CD4-positive, alpha-beta memory T cell (primary cell): ENCODE data around the gene ZNF236. TPM values are rescaled to one million over a fixed set of nuclear protein-coding genes. Genes with fewer than 3 reads are reported as not detected.
"Not testable (repeated sequence)": the region's sequence is repeated elsewhere in the genome, so short reads cannot be mapped to it uniquely, and the experiment has no call there.

Source experiments
- CTCF ChIA-PET: fragments of 350-600 bp; sonication (Branson Sonifier 250); formaldehyde crosslinking; loops from one replicate; lab custom pipeline; 2021; ENCODE audit warnings: inconsistent platforms; ENCODE audit not compliant: partially characterized antibody; lab: Charles Lee
- POLR2A ChIA-PET: fragments of 350-600 bp; sonication (Branson Sonifier 250); formaldehyde crosslinking; loops from one replicate; lab custom pipeline; 2021; ENCODE audit not compliant: partially characterized antibody; lab: Charles Lee
- DNase-seq, 5 donors: peaks; one replicate each; pipeline versions ENCODE4 v3.0.0 to v3.0.0-alpha.2; 2020 to 2022; ENCODE audit warnings: mixed read lengths in 1 of 5
- H3K27ac ChIP-seq: one replicate; pipeline ENCODE4 v1.7.0; 2013; ENCODE audit warnings: low read depth, low read length
- H3K27me3 ChIP-seq: 2 replicates; pipeline ENCODE4 v1.7.0; 2013; ENCODE audit warnings: mild to moderate bottlenecking, low read length, moderate library complexity; ENCODE audit not compliant: insufficient read depth
- H3K36me3 ChIP-seq: 2 replicates; pipeline ENCODE4 v1.7.0; 2013; ENCODE audit warnings: mild to moderate bottlenecking, low read length, moderate library complexity; ENCODE audit not compliant: insufficient read depth
- H3K4me1 ChIP-seq: 2 replicates; pipeline ENCODE4 v1.7.0; 2013; ENCODE audit warnings: mild to moderate bottlenecking, low read length, moderate library complexity; ENCODE audit not compliant: insufficient read depth
- H3K4me3 ChIP-seq, 2 donors: one replicate each; pipeline ENCODE4 v1.7.0; 2013; ENCODE audit warnings: low read length in 2 of 2, mild to moderate bottlenecking in 1 of 2
- H3K9me3 ChIP-seq, 2 donors: one replicate each; pipeline ENCODE4 v1.7.0; 2013; ENCODE audit warnings: low read length in 2 of 2, control low read depth in 1 of 2; ENCODE audit not compliant: control insufficient read depth in 1 of 2
- H3K27ac Mint-ChIP-seq, 7 donors: one replicate each; pipeline ENCODE4 v1.8.0; 2020 to 2021; ENCODE audit warnings: mixed read lengths in 7 of 7, mild to moderate bottlenecking in 6 of 7, inconsistent platforms in 3 of 7, moderate library complexity in 3 of 7
- H3K27me3 Mint-ChIP-seq, 2 donors: one replicate each; pipeline ENCODE4 v1.8.0; 2020 to 2021; ENCODE audit warnings: mixed read lengths in 2 of 2
- H3K36me3 Mint-ChIP-seq, 2 donors: one replicate each; pipeline ENCODE4 v1.8.0; 2020 to 2021; ENCODE audit warnings: mixed read lengths in 2 of 2, inconsistent platforms in 1 of 2, mild to moderate bottlenecking in 1 of 2
- H3K4me1 Mint-ChIP-seq, 4 donors: one replicate each; pipeline ENCODE4 v1.8.0; 2020 to 2021; ENCODE audit warnings: mixed read lengths in 4 of 4, mild to moderate bottlenecking in 1 of 4
- H3K4me3 Mint-ChIP-seq, 8 donors: one replicate each; pipeline ENCODE4 v1.8.0; 2020 to 2021; ENCODE audit warnings: mixed read lengths in 8 of 8, mild to moderate bottlenecking in 7 of 8, moderate library complexity in 6 of 8, inconsistent platforms in 3 of 8
- H3K9me3 Mint-ChIP-seq, 8 donors: one replicate each; pipeline ENCODE4 v1.8.0; 2020 to 2021; ENCODE audit warnings: mixed read lengths in 8 of 8, mild to moderate bottlenecking in 5 of 8, inconsistent platforms in 3 of 8, moderate library complexity in 1 of 8
- intact Hi-C: fragments of 100-400 bp; cut with micrococcal nuclease; formaldehyde crosslinking; loops from one replicate; pipeline ENCODE4 v1.15.1; 2023
- polyA plus RNA-seq, 2 donors: library from polyadenylated mRNA; unstranded; fragments of 300-500 nt; fragmentation: Illumina TruSeq; gene quantifications; one replicate each; pipeline ENCODE4 v1.2.3, GENCODE V29; 2021
- total RNA-seq, 2 experiments: library from RNA; stranded (reverse); gene quantifications; one replicate each; pipeline ENCODE4 v1.2.3, GENCODE V29; 2021

Gene ZNF236
- total and polyA plus RNA-seq, 4 experiments from 2014 or later = 2.0 to 29.1 (median 18.8) TPM

GRCh38 chr18:77016936-77017335 lies 194.6 kb downstream of the ZNF236 start:
- no peak overlapping the region for H3K4me3 Mint-ChIP-seq
- intact Hi-C loops = no loop called here
- Histone ChIP-seq H3K4me1 (no peaks in the 10 kb centered on the region), H3K4me3 (no peak overlapping the region), H3K27ac (no peak overlapping the region), H3K9me3 (no peaks in the 10 kb centered on the region), H3K36me3 (peaks cover 39% of the 10 kb centered on the region), H3K27me3 (no peaks in the 10 kb centered on the region)
- peaks cover 0 to 1% (median 0%) of the 10 kb centered on the region in 8 donors for H3K9me3 Mint-ChIP-seq
- POLR2A ChIA-PET = no interaction called here
- H3K27ac Mint-ChIP-seq = peak overlapping the region in 1 of 7 donors; percentile 4
- H3K27me3 Mint-ChIP-seq = no peaks in the 10 kb centered on the region
- H3K36me3 Mint-ChIP-seq = peaks cover 57 to 72% of the 10 kb centered on the region in 2 donors
- no peak for DNase-seq
- peaks cover 27 to 55% (median 39%) of the 10 kb centered on the region in 4 donors for H3K4me1 Mint-ChIP-seq
- CTCF ChIA-PET = interaction anchor here (1.3 kb wide), 1 partner anchor 33 kb away, joined by 3 read pairs; no protein-coding TSS in a partner anchor

- no peak overlapping the region for H3K27ac ChIP-seq
- H3K4me1 ChIP-seq = no peaks in the 10 kb centered on the region
- intact Hi-C loops = no loop called here
- CTCF ChIA-PET = interaction anchor here (1.1 to 1.3 kb wide), 2 partner anchors 17 to 34 kb away, joined by 3 read pairs; no protein-coding TSS in a partner anchor
- no peak overlapping the region for H3K4me3 ChIP-seq
- POLR2A ChIA-PET = no interaction called here
- DNase-seq = no peak
- H3K36me3 Mint-ChIP-seq = peaks cover 55 to 70% of the 10 kb centered on the region in 2 donors
- peaks cover 24 to 52% (median 37%) of the 10 kb centered on the region in 4 donors for H3K4me1 Mint-ChIP-seq
- no peak overlapping the region for H3K4me3 Mint-ChIP-seq
- no peaks in the 10 kb centered on the region for H3K9me3 ChIP-seq
- peak overlapping the region in 2 of 7 donors; percentile 4 to 17 for H3K27ac Mint-ChIP-seq
- H3K36me3 ChIP-seq = peaks cover 43% of the 10 kb centered on the region
- no peaks in the 10 kb centered on the region for H3K27me3 Mint-ChIP-seq
- H3K9me3 Mint-ChIP-seq = peaks cover 0 to 1% (median 0%) of the 10 kb centered on the region in 8 donors
- H3K27me3 ChIP-seq = no peaks in the 10 kb centered on the region
Measured at GRCh38 chr18:77017355-77017754, 195.0 kb downstream of the ZNF236 start.

GRCh38 chr18:77018650-77019049 lies 196.3 kb downstream of the ZNF236 start:
- CTCF ChIA-PET, H3K4me3 ChIP-seq, intact Hi-C loops, H3K27me3 Mint-ChIP-seq, H3K4me3 Mint-ChIP-seq, H3K27ac ChIP-seq, POLR2A ChIA-PET, H3K9me3 Mint-ChIP-seq, H3K27me3 ChIP-seq, H3K4me1 ChIP-seq, H3K9me3 ChIP-seq, DNase-seq: not testable (repeated sequence)
- peak overlapping the region in 4 of 7 donors; percentile 37 to 93 (median 62) for H3K27ac Mint-ChIP-seq
- H3K4me1 Mint-ChIP-seq = peaks cover 25 to 49% (median 35%) of the 10 kb centered on the region in 4 donors
- peaks cover 43% of the 10 kb centered on the region for H3K36me3 ChIP-seq
- peaks cover 48 to 68% of the 10 kb centered on the region in 2 donors for H3K36me3 Mint-ChIP-seq

GRCh38 chr18:77019641-77020040 lies 197.3 kb downstream of the ZNF236 start:
- H3K36me3 Mint-ChIP-seq = peaks cover 52 to 66% of the 10 kb centered on the region in 2 donors
- no peak overlapping the region for H3K4me3 Mint-ChIP-seq
- H3K36me3 ChIP-seq = peaks cover 48% of the 10 kb centered on the region
- H3K27me3 Mint-ChIP-seq = no peaks in the 10 kb centered on the region
- no peak overlapping the region for H3K4me3 ChIP-seq
- peak overlapping the region in 6 of 7 donors; percentile 29 to 89 (median 73) for H3K27ac Mint-ChIP-seq
- H3K27me3 ChIP-seq = no peaks in the 10 kb centered on the region
- ChIA-PET POLR2A (no interaction called here), CTCF (no interaction called here)
- H3K4me1 ChIP-seq = no peaks in the 10 kb centered on the region
- no peak for DNase-seq
- no peaks in the 10 kb centered on the region for H3K9me3 ChIP-seq
- peaks cover 0 to 1% (median 0%) of the 10 kb centered on the region in 8 donors for H3K9me3 Mint-ChIP-seq
- no peak overlapping the region for H3K27ac ChIP-seq
- intact Hi-C loops = no loop called here
- peaks cover 25 to 53% (median 38%) of the 10 kb centered on the region in 4 donors for H3K4me1 Mint-ChIP-seq
